Ishikawa (cell line): ENCODE results near the gene ADAMTSL1.

Source experiments
- CEBPB ChIP-seq: IDR thresholded peaks from 2 replicates; pipeline ENCODE4 v1.6.1; 2012
- CREB1 ChIP-seq: IDR thresholded peaks from 2 replicates; pipeline ENCODE4 v1.6.1; 2012; ENCODE audit warnings: low read depth
- EP300 ChIP-seq: IDR thresholded peaks from 2 replicates; pipeline ENCODE4 v1.6.1; 2012; ENCODE audit warnings: borderline replicate concordance
- FOXM1 ChIP-seq: IDR thresholded peaks from 2 replicates; pipeline ENCODE4 v1.6.1; 2012; ENCODE audit warnings: low read depth, borderline replicate concordance
- RAD21 ChIP-seq: IDR thresholded peaks from 2 replicates; pipeline ENCODE4 v1.6.1; 2012; ENCODE audit warnings: low read depth
- TAF1 ChIP-seq: IDR thresholded peaks from 2 replicates; pipeline ENCODE4 v1.6.1; 2012; ENCODE audit warnings: low read depth, mild to moderate bottlenecking
- ZBTB7A ChIP-seq: IDR thresholded peaks from 2 replicates; pipeline ENCODE4 v1.6.1; 2012; ENCODE audit warnings: low read depth
- TF ChIP-seq, protein P1 (sequence below): IDR thresholded peaks from 2 replicates; pipeline ENCODE4 v1.6.1; 2012
- TF ChIP-seq, protein P2 (sequence below): IDR thresholded peaks from 2 replicates; pipeline ENCODE4 v1.6.1; 2012; ENCODE audit warnings: low read depth, mild to moderate bottlenecking

DNA sequence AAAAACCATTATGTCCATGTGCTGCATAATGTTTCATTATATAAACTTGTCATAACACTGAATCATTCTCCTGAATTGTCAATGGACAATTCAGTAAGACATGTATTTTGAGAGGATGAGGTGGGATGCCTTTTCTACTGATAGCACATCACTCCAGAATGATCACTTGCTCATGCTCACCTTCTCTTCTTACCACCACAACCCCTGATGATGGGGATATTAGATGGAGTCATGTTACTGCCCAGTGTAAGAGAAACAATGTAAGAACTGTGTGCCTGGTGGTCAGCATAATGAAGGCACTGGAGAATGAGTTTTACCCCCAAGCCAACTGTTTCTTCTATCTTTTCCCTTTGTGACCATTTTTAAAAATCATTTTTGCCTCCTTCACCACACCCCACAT lies 198.8 kb downstream of the ADAMTSL1 start:
- TF ChIP-seq, protein P1, sequence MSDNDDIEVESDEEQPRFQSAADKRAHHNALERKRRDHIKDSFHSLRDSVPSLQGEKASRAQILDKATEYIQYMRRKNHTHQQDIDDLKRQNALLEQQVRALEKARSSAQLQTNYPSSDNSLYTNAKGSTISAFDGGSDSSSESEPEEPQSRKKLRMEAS, result no peak
- TF ChIP-seq, protein P2, sequence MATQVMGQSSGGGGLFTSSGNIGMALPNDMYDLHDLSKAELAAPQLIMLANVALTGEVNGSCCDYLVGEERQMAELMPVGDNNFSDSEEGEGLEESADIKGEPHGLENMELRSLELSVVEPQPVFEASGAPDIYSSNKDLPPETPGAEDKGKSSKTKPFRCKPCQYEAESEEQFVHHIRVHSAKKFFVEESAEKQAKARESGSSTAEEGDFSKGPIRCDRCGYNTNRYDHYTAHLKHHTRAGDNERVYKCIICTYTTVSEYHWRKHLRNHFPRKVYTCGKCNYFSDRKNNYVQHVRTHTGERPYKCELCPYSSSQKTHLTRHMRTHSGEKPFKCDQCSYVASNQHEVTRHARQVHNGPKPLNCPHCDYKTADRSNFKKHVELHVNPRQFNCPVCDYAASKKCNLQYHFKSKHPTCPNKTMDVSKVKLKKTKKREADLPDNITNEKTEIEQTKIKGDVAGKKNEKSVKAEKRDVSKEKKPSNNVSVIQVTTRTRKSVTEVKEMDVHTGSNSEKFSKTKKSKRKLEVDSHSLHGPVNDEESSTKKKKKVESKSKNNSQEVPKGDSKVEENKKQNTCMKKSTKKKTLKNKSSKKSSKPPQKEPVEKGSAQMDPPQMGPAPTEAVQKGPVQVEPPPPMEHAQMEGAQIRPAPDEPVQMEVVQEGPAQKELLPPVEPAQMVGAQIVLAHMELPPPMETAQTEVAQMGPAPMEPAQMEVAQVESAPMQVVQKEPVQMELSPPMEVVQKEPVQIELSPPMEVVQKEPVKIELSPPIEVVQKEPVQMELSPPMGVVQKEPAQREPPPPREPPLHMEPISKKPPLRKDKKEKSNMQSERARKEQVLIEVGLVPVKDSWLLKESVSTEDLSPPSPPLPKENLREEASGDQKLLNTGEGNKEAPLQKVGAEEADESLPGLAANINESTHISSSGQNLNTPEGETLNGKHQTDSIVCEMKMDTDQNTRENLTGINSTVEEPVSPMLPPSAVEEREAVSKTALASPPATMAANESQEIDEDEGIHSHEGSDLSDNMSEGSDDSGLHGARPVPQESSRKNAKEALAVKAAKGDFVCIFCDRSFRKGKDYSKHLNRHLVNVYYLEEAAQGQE, result no peak
- TF ChIP-seq EP300 (no peak), TAF1 (no peak), FOXM1 (no peak), RAD21 (no peak), ZBTB7A (no peak), CREB1 (no peak), CEBPB (no peak)
